ENCODE results near the gene VWCE.

The VWCE gene

GRCh38 chr11:61309739-61310138 is 14.6 kb upstream of the VWCE start:
- DNase-seq (ENCODE audit: low read depth in 1 of 2, low spot score in 1 of 2), result no peak
- Histone ChIP-seq H3K4me3 (replicated peaks; ENCODE audit: insufficient read depth, low read length) (no peak overlapping the region), H3K27me3 (ENCODE audit: insufficient read depth, poor library complexity, severe bottlenecking) (no peaks in the 10 kb centered on the region), H3K27ac (replicated peaks) (no peak overlapping the region)
- no peak for TF ChIP-seq SPI1 (IDR thresholded peaks at IDR 0.05; ENCODE audit: borderline replicate concordance, low read depth)
- TF ChIP-seq GABPA (IDR thresholded peaks at IDR 0.05; ENCODE audit: low read depth), result no peak
- TF ChIP-seq, protein P1, sequence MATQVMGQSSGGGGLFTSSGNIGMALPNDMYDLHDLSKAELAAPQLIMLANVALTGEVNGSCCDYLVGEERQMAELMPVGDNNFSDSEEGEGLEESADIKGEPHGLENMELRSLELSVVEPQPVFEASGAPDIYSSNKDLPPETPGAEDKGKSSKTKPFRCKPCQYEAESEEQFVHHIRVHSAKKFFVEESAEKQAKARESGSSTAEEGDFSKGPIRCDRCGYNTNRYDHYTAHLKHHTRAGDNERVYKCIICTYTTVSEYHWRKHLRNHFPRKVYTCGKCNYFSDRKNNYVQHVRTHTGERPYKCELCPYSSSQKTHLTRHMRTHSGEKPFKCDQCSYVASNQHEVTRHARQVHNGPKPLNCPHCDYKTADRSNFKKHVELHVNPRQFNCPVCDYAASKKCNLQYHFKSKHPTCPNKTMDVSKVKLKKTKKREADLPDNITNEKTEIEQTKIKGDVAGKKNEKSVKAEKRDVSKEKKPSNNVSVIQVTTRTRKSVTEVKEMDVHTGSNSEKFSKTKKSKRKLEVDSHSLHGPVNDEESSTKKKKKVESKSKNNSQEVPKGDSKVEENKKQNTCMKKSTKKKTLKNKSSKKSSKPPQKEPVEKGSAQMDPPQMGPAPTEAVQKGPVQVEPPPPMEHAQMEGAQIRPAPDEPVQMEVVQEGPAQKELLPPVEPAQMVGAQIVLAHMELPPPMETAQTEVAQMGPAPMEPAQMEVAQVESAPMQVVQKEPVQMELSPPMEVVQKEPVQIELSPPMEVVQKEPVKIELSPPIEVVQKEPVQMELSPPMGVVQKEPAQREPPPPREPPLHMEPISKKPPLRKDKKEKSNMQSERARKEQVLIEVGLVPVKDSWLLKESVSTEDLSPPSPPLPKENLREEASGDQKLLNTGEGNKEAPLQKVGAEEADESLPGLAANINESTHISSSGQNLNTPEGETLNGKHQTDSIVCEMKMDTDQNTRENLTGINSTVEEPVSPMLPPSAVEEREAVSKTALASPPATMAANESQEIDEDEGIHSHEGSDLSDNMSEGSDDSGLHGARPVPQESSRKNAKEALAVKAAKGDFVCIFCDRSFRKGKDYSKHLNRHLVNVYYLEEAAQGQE (IDR thresholded peaks at IDR 0.05; ENCODE audit: insufficient replicate concordance, low read depth), result no peak
- no peak for TF ChIP-seq CTCF (IDR thresholded peaks at IDR 0.05; ENCODE audit: insufficient read depth, low read length)
- no peak for TF ChIP-seq POLR2AphosphoS5 (IDR thresholded peaks at IDR 0.05; ENCODE audit: low read depth)

DNA sequence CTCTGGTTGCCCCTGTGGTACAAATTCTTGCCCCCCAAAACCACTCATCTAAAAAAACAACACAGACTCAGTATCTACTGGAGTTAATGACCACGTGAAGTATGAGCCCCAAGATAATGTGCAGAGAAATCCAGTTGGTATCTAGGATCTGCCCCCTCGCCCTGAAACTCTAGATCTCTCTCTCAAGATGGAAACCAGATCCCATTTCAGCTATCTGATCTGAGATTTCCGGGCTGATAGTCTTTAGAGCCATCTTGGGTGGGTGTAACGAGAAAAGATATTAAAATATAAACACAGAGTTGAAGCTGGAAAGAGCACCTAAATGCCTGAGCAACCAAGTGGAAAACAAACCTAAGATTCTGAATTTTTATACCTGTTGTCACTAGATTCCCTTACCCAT is 14.0 kb upstream of the VWCE start:
- Histone ChIP-seq H3K27me3 (ENCODE audit: insufficient read depth, poor library complexity, severe bottlenecking) (no peaks in the 10 kb centered on the region), H3K27ac (replicated peaks) (no peak overlapping the region), H3K4me3 (replicated peaks; ENCODE audit: insufficient read depth, low read length) (no peak overlapping the region)
- no peak for DNase-seq (ENCODE audit: low read depth in 1 of 2, low spot score in 1 of 2)
- TF ChIP-seq GABPA (IDR thresholded peaks at IDR 0.05; ENCODE audit: low read depth), result no peak
- no peak for TF ChIP-seq CTCF (IDR thresholded peaks at IDR 0.05; ENCODE audit: insufficient read depth, low read length)
- TF ChIP-seq, protein P1 (IDR thresholded peaks at IDR 0.05; ENCODE audit: insufficient replicate concordance, low read depth), result no peak
- TF ChIP-seq SPI1 (IDR thresholded peaks at IDR 0.05; ENCODE audit: borderline replicate concordance, low read depth), result no peak
- TF ChIP-seq POLR2AphosphoS5 (IDR thresholded peaks at IDR 0.05; ENCODE audit: low read depth), result no peak

- H3K27me3 ChIP-seq (ENCODE audit: insufficient read depth, poor library complexity, severe bottlenecking), result no peaks in the 10 kb centered on the region
- H3K4me3 ChIP-seq (replicated peaks; ENCODE audit: insufficient read depth, low read length), result no peak overlapping the region
- TF ChIP-seq CTCF (IDR thresholded peaks at IDR 0.05; ENCODE audit: insufficient read depth, low read length), result no peak
- TF ChIP-seq, protein P1 (IDR thresholded peaks at IDR 0.05; ENCODE audit: insufficient replicate concordance, low read depth), result peak; percentile 84
- TF ChIP-seq POLR2AphosphoS5 (IDR thresholded peaks at IDR 0.05; ENCODE audit: low read depth), result no peak
- no peak for TF ChIP-seq SPI1 (IDR thresholded peaks at IDR 0.05; ENCODE audit: borderline replicate concordance, low read depth)
- TF ChIP-seq GABPA (IDR thresholded peaks at IDR 0.05; ENCODE audit: low read depth), result no peak
- no peak overlapping the region for H3K27ac ChIP-seq (replicated peaks)
- DNase-seq (ENCODE audit: low read depth in 1 of 2, low spot score in 1 of 2), result no peak
These were observed 12.2 kb upstream of the VWCE start for GRCh38 chr11:61307354-61307753.

All from HL-60 (cell line).